Fibroblast of the conjunctiva (primary cell): Measurements from ENCODE around the gene KAZN.

ENCODE experiments used
- DNase-seq: peaks from one replicate; pipeline ENCODE4 v3.0.0-alpha.2; 2010; ENCODE audit warnings: low read depth

The KAZN gene

GRCh38 chr1:15145327-15145726 is 546.8 kb downstream of the KAZN start:
- no peak for DNase-seq

DNA sequence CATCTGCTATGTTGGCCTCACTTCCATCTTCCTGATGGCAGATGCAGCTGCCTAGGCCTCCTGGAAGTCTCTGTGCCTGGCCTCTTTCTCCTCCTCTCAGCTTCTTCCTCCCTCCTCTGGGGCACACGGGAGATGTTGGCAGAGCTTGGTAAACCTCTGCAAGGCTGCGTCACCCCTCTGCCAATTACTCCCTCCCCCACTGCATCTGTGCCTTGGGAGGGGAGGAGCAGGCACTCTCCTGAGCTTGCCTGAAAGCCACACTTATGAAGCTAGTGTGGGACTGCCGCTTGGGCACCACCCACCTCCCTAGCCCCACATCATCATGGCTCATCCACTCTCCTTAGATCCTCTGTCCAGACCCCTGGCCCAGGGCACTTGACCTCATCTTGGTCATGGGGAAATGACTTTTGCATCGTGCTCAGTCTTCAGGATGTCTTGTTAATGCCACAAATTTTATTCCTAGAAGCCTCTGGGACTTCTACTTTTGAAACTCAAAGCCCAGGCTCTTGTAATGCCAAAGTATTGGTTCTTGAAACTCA is 547.7 kb downstream of the KAZN start:
- DNase-seq: no peak

GRCh38 chr1:15146971-15147376 is 548.5 kb downstream of the KAZN start:
- no peak for DNase-seq

DNA sequence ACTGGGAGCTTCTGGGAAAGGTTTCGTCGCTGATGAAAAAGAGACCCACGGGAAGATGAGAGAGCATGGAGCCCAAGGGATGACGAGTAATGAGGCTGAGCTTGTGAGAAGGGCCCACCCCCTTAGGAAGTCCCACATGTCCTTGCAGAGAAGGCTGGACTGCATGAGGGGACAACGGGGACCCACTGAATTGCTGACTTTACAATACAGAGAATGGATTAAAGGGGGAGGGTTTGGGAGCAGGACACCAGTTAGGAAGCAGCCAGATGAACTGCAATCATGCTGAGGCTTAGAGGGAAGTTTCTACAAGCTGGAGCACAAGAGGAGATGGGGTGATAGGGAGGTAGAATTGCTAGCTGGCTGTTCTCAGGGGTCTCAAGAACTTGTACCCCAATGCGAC is 549.5 kb downstream of the KAZN start:
- DNase-seq: no peak

- no peak for DNase-seq
Measured at GRCh38 chr1:15148475-15148874, 550.0 kb downstream of the KAZN start.

GRCh38 chr1:15148941-15149340 is 550.5 kb downstream of the KAZN start:
- DNase-seq: no peak

GRCh38 chr1:15150376-15150775 is 551.9 kb downstream of the KAZN start:
- no peak for DNase-seq

DNA sequence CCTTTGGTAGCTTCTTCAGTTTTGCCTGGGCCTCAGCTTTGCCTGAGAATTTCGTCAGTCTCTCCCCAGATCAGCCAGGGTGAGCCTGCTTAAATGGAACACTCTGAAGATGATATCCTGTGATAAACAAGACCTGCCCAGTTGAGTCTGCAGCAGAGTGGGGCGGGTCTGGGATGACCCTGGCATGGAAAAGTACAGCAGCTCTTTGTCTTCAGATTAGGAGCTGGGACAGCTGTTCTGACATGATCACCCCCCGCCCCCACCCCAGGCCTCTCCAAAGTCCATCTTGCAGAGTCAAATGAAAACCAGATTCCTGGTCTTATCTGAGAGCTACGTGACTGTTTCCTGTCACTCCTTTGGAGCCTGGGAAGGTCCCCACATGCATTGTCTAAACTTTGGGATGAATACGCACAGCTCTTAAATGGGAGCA is 552.9 kb downstream of the KAZN start:
- DNase-seq: no peak

- DNase-seq: no peak
Measured at GRCh38 chr1:15151871-15152270, 553.4 kb downstream of the KAZN start.

GRCh38 chr1:15152318-15153183 is 554.1 kb downstream of the KAZN start:
- DNase-seq: peak; percentile 76

DNA sequence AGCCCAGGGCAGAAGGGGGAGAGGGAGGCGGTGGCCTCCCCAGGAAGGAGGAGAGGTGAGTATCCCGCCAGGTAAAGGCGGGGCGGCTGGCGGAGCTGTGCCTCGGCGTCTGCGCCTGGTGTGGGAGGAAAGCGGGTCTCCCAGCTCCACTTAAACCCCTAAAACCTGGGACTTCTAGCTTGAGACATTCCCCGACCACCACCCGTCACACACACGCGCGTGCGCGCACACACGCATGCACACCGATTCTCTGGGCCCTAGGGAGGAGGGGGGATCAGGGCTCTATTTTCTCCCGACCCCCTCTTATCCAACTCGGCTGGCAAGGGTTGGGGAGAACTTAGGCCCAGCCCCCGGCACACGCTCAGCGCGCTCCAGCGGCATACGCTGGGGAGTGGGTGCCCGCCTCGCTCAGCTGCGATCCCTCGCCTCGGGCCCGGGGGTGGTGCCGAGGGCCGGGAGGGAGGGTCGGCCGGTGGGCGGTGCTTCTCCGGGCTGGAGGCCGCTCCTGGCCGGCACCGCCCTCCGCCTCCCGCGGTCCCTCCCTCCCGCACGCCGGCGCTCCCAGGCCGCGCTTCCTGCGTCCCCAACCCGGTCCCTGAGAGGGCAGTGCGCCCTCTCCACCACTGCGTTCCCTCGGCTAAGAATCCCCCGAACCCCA is 554.8 kb downstream of the KAZN start, which contains the start of gene TMEM51:
TMEM51 (plus strand) TSS at position 564 of the 658 bp plus-strand sequence. CDS start 61,341 bp downstream, outside the sequence.
- no peak for DNase-seq

DNA sequence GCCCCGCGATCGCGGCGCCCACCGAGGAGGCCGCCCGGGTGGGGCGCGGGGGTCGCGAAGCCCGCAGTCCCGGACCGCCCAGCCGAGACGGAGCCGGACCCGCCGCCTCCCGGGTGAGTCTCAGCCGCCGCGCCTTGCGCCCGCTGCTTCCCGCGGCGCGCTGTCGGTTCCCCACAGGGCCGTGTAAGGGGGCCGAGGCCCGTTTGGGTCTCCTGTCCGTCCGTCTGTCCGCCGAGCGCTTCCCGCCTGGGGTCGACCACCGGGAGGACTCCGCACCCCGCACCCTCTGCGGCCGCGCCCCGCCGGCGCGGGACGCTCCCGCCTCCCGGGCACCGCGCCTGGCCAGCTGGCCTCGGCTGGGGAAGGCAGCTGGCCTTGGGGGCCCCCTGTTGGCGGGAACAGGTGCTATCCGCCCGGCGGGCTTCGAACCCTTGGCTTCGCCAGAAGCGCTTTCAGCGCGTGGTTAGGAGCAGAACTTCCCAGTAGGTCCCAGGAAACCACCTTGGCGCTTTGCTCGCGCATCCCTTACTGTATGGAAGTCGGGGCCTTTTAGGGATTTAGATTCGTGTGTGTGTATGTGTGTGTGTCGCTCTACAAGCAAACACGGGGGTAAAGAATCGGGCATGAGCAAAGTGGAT is 555.5 kb downstream of the KAZN start:
- DNase-seq: no peak

GRCh38 chr1:15154480-15155036 is 556.1 kb downstream of the KAZN start:
- DNase-seq: no peak

- DNase-seq: no peak
Measured at GRCh38 chr1:15155191-15155590, 556.7 kb downstream of the KAZN start.

DNA sequence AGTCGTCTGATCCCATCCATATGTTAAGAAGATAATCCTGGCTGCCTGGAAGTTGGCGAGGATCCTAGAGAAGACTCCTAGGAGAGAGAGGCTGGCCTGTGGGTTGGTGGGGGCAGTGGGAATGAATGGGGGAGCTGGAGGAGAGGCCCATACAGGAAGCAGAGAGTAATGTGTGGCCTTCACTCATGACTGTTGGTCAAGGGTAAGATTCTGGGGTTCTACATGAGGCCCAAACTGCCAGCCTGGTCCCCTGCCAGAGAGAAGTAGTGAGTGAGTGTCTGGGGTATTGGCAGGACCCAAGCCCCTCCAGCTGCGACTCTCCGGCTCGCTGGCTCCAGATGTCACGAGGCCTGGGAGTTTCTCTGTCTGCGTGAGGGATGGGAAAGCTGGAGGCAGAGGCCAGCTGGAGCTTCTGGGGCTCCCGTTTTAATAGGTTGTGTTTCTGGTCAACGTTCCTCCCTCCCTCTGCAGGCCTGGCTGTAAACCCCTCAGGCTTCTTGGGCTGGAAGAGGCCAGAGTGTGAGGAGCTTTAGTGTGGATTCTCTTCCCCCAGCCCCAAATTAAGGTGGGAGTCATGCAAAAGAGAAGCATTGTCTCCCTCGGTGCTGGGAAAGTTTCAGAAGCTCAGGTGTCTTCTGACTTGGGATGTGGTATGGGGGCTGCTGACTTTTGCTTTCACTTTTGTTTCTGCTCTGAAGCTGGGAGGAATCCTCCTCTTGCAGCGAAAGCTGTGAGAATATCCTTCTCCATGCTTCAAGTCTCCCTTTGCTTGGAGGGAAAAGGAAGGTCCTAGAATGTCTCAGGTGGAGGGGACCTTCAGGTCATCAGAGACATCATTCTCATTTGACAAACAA is 557.6 kb downstream of the KAZN start:
- DNase-seq: no peak

- no peak for DNase-seq
Measured at GRCh38 chr1:15156807-15157380, 558.4 kb downstream of the KAZN start.

DNA sequence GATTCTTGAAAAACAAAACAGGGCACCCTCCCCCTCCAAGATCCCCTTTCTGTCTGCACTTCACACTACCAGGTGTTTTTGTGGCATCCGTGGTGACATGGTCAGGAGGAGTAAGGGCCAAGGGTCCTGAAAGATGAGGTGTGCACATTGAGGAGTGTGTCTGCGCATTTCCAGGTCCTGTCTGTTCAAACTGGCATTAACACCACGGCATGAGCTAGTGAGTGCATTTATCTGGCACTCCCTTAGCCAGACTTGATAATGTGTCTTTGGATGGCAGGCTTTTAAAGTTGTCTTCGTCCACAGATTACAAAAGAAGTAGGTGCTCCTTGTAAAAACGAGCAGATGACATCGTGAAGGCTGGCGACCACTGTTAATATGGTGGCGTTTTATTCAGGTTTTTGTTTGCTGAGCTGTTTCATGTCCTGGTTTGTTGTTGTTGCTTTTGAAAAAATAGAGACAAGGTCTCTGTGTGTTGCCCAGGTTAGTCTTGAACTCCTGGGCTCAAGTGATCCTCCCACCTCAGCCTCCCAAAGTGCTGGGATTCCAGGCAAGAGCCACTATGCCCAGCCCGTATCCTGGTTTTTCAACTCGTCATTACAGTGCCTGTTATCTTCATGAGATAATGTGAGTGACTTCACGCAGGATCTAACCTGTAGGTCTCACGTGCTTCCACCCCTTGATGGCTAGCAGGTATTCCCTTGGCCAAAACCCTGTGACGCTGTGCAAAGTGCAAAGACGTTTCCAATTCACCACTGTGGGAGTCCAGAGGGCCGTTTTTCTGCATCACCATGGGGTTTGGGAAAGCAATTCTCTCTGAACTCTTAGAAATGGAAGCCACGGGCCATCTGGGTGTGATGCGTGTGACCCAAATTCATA is 559.3 kb downstream of the KAZN start:
- no peak for DNase-seq

DNA sequence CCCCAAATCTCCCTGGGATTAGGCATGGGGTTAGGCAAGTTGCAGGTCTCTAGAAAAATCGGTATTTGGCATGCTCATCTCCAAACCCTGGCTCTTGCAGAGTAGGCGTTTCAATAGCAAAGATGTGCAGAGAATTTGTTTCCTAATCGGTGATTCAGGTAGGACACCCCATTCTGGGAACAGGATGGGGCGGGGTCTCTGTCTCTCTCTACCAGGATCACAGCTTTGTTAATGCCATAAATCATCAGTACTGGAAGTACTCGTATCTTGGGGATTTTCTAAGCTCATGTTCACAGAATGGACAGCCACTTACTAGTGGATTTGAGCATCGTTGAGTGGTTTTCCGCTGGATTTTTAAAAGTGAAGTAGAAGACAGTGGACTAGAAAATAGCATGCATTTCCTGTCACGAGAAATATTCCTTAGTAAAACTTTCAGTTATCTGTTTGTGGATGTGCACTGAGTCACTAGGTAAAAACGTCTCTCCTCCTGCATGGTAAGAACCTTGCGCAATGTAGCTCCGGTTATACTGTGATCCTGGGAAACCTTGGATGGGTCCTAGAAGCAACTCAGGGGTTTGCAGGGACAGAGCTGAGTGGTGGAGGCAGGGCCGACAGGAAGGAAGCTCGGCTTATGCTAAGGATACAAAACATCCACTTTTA is 560.2 kb downstream of the KAZN start:
- DNase-seq: no peak

DNA sequence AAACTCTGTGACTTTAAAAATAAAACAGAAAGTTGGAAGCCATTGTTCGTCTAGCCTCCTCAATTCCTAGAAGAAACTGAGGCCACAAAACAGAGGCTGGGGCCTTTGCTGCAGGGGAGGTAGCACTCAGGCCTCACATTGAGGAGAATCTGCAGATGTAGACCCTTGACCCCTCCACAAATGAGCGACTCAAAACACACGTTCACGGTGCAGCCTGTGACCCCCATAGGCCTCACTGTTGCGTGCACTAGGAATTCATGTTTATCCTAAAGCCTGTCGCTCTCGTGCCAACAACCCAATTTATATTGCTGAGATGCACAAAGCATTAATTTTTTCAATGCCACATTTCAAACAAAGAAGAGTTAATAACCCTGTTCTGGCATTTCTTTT is 560.7 kb downstream of the KAZN start:
- no peak for DNase-seq
